LNCaP clone FGC (cell line): Measurements from ENCODE around the gene DERL3.

Experiments
- DNase-seq: peaks from one replicate; pipeline ENCODE4 v3.0.0-alpha.2; 2011; ENCODE audit warnings: low read depth
- H3K4me3 ChIP-seq: 2 replicates; pipeline ENCODE4 v1.5.1; 2011; ENCODE audit warnings: mild to moderate bottlenecking, low read depth, low read length, control low read depth
- CTCF ChIP-seq: IDR thresholded peaks from 2 replicates; pipeline ENCODE4 v1.5.1; 2012; ENCODE audit warnings: mild to moderate bottlenecking; ENCODE audit not compliant: control insufficient read depth, insufficient read depth; ENCODE audit errors: extremely low read depth

The DERL3 gene

GRCh38 chr22:23846081-23846469 is 7.3 kb upstream of the DERL3 start:
- no peak for DNase-seq
- no peak overlapping the region for H3K4me3 ChIP-seq
- no peak for TF ChIP-seq CTCF

GRCh38 chr22:23845265-23846080 is 6.7 kb upstream of the DERL3 start:
- DNase-seq: no peak
- no peak for TF ChIP-seq CTCF
- no peak overlapping the region for H3K4me3 ChIP-seq

- H3K4me3 ChIP-seq: no peak overlapping the region
- DNase-seq: no peak
- TF ChIP-seq CTCF: no peak
Observed at GRCh38 chr22:23844739-23845202, 6.0 kb upstream of the DERL3 start.

GRCh38 chr22:23842599-23842998 is 3.8 kb upstream of the DERL3 start:
- H3K4me3 ChIP-seq: no peak overlapping the region
- no peak for TF ChIP-seq CTCF
- no peak for DNase-seq

- DNase-seq: no peak
- no peak overlapping the region for H3K4me3 ChIP-seq
- no peak for TF ChIP-seq CTCF
Observed at GRCh38 chr22:23841736-23842445, 3.1 kb upstream of the DERL3 start.

- no peak for DNase-seq
- TF ChIP-seq CTCF: no peak
- no peak overlapping the region for H3K4me3 ChIP-seq
Observed at GRCh38 chr22:23841292-23841691, 2.5 kb upstream of the DERL3 start.
